ENCODE results near the gene FCRL2. TPM values are rescaled to one million over a fixed set of nuclear protein-coding genes. Genes with fewer than 3 reads are reported as not detected.

Gene FCRL2
- total RNA-seq, 6 experiments from 2014 or later, result 0.06 to 0.12 (median 0.08) TPM; not detected in 2

DNA sequence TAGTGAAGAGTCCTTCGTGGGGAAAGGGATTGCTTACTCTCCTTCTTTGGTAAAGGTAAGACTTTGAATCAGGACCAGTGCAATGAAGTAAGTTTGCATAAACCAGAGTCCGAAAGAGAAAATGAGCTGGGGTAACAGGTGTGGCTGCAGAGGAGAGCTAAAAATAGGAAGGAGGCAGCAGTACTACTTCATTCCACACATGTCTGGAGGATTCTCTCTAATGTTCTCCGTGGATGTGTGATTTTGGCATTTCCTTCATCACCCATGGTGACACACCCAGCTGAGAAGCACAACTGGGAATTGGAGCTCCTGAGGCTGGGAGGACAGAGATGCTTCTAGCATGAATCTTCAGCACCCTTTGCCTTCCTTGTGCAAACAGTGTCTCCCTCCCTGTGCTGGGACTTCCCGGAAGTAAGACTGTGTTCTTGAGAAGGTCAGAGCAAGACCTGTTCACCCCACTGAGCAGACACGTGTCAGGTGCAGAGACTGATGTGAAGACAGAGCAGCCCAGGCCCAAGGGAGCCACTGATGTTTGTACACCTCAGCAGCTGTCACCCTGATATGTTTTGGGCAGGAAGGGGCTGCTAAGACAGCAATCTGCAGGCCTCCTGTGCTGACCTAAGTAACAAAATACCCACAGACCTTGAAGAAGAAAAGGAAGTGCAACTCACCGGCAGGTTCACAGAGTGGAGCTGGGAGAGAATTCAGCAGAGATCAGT, 29.7 kb upstream of the FCRL2 start:
- Histone ChIP-seq H3K9me3 (no peaks in the 10 kb centered on the region), H3K36me3 (no peaks in the 10 kb centered on the region), H3K27me3 (no peaks in the 10 kb centered on the region), H3K27ac (no peak overlapping the region), H3K4me1 (no peaks in the 10 kb centered on the region), H3K4me3 (no peak overlapping the region)
- DNase-seq (no peak), ATAC-seq (peak in 2 of 4 donors; percentile 23 to 24)
- WGBS (ENCODE audit: insufficient coverage, low coverage, low lambda C conversion rate, missing lambda C conversion rate), result 43% methylated on average over 4 of the region's 6 CpGs
- no peak for TF ChIP-seq CTCF (IDR thresholded peaks at IDR 0.05)
- TF ChIP-seq POLR2A (IDR thresholded peaks at IDR 0.05), result no peak
- intact Hi-C loops (cut with DNase I), result no loop called here

- Histone ChIP-seq H3K36me3 (no peaks in the 10 kb centered on the region), H3K27ac (no peak overlapping the region), H3K9me3 (no peaks in the 10 kb centered on the region), H3K27me3 (no peaks in the 10 kb centered on the region), H3K4me3 (no peak overlapping the region), H3K4me1 (no peaks in the 10 kb centered on the region)
- ATAC-seq (peak; percentile 42 to 72 (median 65)), DNase-seq (no peak)
- TF ChIP-seq POLR2A (IDR thresholded peaks at IDR 0.05) (no peak), CTCF (IDR thresholded peaks at IDR 0.05) (no peak)
- intact Hi-C loops (cut with DNase I), result no loop called here
- 21% methylated on average over 5 of the region's 7 CpGs for WGBS (ENCODE audit: insufficient coverage, low coverage, low lambda C conversion rate, missing lambda C conversion rate)
These were observed 26.9 kb upstream of the FCRL2 start for GRCh38 chr1:157803851-157804250.

DNA sequence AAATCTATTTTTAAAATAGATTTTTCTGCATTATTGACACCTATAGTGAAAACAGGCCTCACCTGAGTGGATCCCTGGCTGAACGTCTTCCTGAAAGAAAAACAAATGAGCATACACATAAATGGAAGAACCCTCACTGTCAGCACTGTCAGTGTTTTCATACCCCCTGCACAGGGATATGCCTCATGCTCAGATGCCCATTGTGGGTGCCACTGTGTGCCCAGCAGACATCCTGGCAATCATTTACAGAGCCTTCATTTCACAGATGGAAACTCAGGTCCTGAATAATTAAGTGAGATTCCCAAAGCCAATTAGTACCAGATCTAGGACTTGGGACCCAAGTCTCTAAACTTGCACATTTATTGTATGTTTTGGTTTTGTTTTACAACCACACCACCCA, 23.1 kb upstream of the FCRL2 start:
- ATAC-seq (no peak), DNase-seq (no peak)
- Histone ChIP-seq H3K4me3 (no peak overlapping the region), H3K27ac (no peak overlapping the region), H3K36me3 (no peaks in the 10 kb centered on the region), H3K9me3 (no peaks in the 10 kb centered on the region), H3K27me3 (no peaks in the 10 kb centered on the region), H3K4me1 (no peaks in the 10 kb centered on the region)
- TF ChIP-seq POLR2A (IDR thresholded peaks at IDR 0.05) (no peak), CTCF (IDR thresholded peaks at IDR 0.05) (no peak)
- WGBS (ENCODE audit: insufficient coverage, low coverage, low lambda C conversion rate, missing lambda C conversion rate), result 60% methylated on average over 1 of the region's 1 CpG
- intact Hi-C loops (cut with DNase I), result no loop called here

DNA sequence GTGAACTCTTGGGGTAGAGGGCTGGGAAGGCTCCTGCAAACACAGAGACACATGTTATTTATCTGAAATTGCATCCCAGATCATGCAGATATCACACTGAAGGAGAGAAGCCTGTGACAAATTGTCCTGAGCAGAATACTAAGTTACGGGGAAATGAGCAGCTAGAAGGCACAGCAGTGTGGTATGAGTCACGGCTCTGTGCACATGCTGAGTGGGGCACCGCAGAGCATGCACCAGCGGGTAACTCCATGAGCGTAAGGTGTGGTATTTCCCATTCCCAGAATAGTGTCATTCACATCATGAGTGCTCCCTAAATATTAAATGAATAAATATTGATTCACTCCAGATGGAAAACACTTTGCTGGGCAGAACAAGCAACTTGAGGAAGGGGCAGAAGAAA, 21.3 kb upstream of the FCRL2 start:
- Histone ChIP-seq H3K4me1 (no peaks in the 10 kb centered on the region), H3K27ac (no peak overlapping the region), H3K9me3 (no peaks in the 10 kb centered on the region), H3K36me3 (no peaks in the 10 kb centered on the region), H3K27me3 (no peaks in the 10 kb centered on the region), H3K4me3 (no peak overlapping the region)
- WGBS (ENCODE audit: insufficient coverage, low coverage, low lambda C conversion rate, missing lambda C conversion rate), result 80% methylated on average over 5 of the region's 5 CpGs
- no peak for TF ChIP-seq POLR2A (IDR thresholded peaks at IDR 0.05)
- TF ChIP-seq CTCF (IDR thresholded peaks at IDR 0.05), result no peak
- no peak for DNase-seq
- intact Hi-C loops (cut with DNase I), result no loop called here
- ATAC-seq, result no peak
